ENCODE measurements around the gene EXOC6B.
"Not testable (repeated sequence)": the region's sequence is repeated elsewhere in the genome, so short reads cannot be mapped to it uniquely, and the experiment has no call there.

Gene EXOC6B

GRCh38 chr2:72602711-72603110 is 223.1 kb downstream of the EXOC6B start:
- DNase-seq: no peak

DNA sequence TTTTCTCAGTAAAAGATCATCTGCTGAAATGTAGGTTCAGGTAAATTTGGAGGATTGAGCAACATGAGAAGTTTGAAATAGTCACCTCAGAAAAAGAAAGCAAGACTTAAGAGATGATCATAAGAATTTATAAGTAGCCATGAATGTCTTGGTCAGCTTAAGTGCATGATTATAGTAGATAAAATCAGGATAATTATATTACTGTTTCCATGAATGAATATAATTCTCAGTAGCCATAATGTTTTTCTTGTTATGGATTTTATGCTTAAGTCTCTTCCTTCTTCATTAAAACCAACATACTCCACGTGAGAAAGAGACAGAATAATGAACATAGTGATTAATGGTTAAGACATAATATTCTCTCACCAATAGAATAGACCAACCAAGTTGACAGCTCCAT is 223.7 kb downstream of the EXOC6B start:
- no peak for DNase-seq

GRCh38 chr2:72583836-72584235 is 242.0 kb downstream of the EXOC6B start:
- not testable (repeated sequence) for DNase-seq

DNA sequence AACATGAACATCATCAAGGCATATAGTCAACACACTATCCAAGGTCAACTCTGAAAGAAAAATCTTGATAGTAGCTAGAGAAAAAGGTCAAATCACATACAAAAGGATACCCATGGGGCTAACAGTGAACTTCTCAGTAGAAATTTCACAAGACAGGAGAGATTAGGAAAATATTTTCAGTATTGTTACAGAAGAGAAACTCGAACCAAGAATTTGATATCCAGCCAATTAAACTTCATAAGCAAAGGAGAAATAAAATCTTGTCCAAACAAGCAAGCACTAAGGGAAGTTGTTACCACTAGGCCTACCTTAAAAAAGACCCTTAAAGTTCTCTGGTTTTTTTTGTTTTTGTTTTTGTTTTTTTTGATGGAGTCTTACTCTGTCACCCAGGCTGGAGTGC is 242.5 kb downstream of the EXOC6B start:
- no peak for DNase-seq

- DNase-seq: no peak
Measured at GRCh38 chr2:72581560-72582181, 244.2 kb downstream of the EXOC6B start.

- DNase-seq: peak in 2 of 6 experiments; percentile 12 to 27
Measured at GRCh38 chr2:72579591-72580180, 246.1 kb downstream of the EXOC6B start.

DNA sequence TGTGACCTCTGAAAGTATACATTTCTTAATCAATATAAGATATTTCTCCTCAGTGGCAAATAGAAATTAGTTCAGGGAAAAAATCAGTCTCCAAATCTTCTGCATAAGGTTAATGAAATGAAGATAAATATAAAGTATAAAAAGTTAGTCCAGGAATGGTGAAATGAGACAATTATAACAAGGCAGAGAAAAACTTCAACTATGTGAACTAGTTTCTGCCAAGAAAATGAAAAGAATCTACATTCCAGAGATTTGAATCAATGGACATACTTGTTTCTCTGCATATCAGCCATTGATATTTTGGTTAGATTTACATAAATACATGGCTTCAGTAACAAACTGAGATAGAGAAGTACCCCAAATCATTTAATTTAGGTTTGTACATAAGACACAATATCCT is 249.0 kb downstream of the EXOC6B start:
- DNase-seq: no peak

DNA sequence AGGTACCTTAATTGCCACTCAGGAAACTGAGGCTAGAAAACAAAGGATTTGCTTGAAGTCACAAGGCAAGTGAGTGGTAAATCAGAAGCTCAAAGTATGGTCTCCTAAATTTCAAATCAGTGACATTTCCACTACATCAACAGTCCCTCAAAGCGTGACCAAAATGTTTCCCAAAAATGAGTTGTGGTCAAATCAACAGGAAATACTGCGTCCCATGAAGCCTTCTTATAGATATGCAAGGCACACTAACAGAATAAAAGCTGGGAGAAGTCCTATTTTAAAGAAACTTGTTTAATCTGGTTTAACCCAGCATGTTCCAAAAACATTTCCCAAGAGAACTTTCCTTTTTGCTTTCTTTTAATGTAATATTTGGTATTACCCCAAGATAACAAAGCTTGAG is 249.4 kb downstream of the EXOC6B start:
- no peak for DNase-seq

GRCh38 chr2:72574886-72575285 is 250.9 kb downstream of the EXOC6B start:
- no peak for DNase-seq

DNA sequence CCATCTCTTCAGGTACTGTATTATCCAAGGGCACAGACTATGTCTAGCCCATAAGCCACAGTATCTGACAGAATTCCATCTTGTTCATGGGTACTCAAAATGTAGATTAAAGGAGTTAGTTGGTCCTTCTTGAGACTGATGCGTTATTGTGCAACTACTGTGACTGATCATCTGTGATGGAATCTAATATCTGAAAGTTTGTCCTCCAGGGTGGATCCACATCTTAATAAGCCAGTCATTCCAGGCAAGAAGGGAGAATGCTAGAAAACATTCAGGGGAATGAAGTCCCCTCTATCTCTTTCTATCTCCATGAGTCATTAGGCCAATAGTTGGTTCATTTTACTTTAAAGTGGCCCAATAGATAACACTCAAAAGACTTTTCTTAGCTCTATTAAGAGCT is 252.6 kb downstream of the EXOC6B start:
- DNase-seq: no peak

DNA sequence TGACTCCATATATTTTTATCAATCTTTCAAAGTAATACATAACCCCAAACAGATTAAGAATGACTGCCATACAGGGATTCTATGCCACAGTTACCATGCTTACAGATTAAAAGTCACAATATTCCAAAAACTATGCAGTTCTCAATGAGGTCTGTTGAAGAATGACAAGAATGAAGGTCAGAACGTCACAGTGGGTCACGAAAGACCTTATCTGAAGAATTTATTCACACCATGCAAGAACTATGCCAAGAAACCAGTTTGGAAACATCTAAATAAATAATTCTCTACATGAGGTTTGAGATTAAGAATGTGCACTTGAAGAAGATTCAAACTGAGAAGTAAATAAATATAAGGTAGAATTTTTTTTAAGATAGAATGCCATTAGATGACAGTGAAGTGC is 253.3 kb downstream of the EXOC6B start:
- DNase-seq: no peak

DNA sequence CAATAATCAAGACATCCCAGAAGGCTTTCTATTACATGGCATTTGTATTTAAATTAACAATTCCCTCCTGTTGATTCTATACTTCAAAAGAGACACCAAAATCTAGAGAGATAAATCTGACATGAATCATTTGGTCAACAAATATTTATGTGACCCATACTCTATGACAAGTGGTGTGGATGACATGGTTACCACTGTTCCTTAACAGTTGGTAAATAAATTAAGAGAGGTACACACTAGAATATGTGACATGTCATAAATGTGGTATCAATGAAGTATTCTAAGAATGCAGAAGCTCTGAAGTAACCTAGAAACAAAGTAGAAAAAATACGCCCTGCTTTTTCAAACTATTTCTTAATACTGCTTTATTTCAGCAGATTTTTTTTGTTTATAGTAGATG is 255.4 kb downstream of the EXOC6B start:
- DNase-seq: no peak

- DNase-seq: no peak
Measured at GRCh38 chr2:72562451-72563153, 263.2 kb downstream of the EXOC6B start.

DNA sequence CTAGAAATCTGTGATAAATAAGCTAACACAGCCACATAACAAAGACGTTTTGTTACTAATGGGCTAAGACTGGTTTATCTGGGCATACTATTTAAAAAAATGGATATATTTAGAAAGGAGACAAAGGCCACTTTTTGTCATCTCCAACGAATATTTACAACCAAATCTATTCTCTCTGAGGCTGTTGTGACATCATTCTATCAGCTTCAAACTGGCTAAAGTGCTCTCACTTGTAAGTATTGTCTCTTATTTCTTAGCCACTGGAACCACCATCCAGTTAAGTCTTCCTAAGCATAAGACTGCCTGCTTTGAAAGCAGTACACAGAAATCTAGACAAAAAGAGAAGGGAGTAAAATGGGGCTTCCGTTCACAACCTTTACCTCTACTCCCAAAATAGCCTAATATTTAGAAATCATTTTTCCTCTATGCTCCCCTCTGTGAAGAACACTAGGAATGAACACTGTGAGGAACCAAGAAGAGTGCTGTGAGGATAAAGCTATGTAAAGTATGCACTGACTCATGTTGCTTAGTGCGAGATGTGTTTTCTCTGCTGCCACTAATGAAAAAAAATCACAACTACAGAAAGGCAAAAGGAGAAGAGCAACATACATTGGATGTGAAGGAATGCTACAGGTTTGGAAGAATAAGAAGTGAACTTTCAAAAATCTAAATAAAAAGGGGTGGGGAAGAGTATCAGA is 264.1 kb downstream of the EXOC6B start:
- DNase-seq: no peak

DNA sequence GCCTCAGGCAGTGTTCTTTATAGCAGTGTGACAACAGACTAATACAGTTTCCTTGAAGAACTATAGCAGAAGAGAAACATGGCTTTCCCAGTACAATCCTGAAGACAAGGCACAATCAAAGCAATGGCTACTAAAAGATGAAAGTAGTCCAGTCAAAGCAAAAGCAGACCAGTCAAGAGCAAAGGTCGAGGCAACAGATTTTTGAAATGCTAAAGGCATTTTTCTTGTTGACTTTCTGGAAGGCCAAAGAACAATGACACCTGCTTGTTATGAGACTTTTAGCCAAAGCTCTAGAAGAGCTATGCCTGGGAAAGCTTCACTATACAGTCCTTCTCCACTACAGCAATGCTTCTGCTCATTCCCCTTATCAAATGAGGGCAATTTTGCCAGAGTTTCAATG is 269.9 kb downstream of the EXOC6B start:
- no peak for DNase-seq

DNA sequence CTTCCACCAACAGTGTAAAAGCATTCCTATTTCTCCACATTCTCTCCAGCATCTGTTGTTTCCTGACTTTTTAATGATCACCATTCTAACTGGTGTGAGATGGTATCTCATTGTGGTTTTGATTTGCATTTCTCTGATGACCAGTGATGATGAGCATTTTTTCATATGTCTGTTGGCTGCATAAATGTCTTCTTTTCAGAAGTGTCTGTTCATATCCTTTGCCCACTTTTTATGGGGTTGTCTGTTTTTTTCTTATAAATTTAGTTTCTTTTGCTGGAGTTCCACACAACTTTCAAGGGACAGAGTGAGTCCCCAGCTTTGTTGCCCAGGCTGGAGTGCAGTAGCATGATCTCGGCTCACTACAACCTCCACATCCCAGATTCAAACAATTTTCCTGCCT is 270.5 kb downstream of the EXOC6B start:
- not testable (repeated sequence) for DNase-seq

DNA sequence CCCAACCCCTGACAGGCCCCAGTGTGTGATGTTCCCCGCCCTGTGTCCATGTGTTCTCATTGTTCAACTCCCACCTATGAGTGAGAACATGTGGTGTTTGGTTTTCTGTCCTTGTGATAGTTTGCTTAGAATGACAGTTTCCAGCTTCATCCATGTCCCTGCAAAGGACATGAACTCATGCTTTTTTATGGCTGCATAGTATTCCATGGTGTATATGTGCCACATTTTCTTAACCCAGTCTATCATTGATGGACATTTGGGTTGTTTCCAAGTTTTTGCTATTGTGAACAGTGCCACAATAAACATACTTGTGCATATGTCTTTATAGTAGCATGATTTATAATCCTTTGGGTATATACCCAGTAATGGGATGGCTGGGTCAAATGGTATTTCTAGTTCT is 270.9 kb downstream of the EXOC6B start:
- DNase-seq: not testable (repeated sequence)

- DNase-seq: no peak
Measured at GRCh38 chr2:72554381-72554780, 271.5 kb downstream of the EXOC6B start.

DNA sequence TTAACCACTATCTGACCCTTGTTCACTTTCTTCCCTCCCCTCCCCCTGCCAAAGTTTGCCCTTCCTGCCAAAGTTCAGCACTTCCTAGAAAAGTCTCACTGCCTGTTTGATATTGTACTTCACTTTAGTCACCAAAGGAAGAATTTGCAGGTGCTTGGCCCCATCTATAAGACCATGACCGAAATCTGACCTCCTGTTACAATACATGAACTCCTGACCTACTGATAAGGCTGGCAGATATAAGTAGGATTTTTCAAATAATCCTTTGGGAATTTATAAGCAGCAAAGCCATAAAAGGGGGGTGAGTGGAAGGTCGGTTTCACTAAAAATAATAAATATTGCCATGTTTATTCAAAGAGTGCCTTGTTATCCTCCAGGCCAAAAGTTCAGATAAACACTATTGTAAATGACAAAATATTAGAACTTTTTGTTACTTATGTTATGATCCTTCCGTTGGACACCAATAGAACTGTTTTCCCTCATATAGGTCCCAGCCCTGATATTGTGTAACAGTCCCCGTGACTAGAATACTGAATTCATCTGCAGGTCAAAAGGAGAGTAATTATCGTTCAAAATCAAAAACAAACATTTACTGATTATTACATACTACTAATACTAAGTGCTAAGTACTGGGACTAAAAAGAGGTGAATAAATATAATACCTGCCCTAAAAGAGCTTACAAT is 277.6 kb downstream of the EXOC6B start:
- no peak for DNase-seq

- DNase-seq: no peak
Measured at GRCh38 chr2:72545790-72546189, 280.0 kb downstream of the EXOC6B start.

DNA sequence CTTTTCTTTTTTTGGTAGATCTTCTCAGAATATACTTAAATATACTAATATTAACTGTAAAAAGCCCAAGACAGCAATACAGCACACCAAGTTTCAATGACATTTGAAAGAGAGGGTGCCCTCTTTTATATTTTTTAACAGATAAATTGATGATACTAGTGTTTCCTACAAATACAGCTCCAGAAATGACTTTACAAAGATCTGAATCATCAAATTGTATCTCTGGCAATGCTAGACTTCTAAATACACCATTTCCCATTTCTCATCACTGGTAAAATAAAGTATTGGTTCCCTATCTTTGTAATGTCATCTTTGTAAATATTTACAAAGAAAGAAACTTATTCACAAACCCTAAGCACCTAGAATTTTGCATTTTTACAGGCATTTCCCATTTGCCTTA is 281.3 kb downstream of the EXOC6B start:
- no peak for DNase-seq

DNA sequence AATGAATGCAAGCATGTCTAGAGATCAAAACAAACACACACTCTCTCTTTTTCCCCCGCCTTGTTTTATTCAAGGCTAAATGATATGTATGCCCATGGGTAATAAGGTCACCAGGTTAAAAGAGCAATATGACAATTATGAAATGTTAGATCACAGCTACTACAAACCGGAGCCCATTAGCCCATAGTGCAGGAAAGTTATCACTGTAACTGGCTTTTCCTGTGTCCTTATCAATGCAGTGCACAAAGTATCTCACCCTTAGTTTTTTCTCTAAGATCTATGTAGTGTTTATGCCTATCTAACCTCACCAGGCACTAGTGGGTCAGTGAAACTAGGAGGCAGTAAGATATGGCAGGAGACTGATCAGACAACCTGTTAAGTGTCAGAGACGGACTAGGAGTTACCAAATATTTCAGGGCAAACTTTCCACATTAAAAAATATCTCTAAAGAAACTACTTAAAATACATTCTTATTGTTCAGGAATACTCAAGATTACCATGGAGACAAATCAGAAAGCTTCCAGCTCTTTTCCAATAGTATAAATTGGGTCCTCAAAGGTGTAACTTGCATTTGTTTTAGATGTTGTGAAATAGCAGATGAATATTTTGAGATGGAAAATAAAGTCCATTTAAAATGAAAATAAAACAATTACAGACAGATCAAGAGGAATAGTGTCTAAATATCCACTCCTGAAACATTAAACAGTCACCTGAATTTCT is 282.2 kb downstream of the EXOC6B start:
- DNase-seq: no peak
